Testis (tissue), 3 donors: ENCODE data around the gene MRM3. TPM values are rescaled to one million over a fixed set of nuclear protein-coding genes. Genes with fewer than 3 reads are reported as not detected.

Experiments
- DNase-seq: peaks from one replicate; pipeline ENCODE4 v3.0.0-alpha.2; 2019
- H3K27ac ChIP-seq, 2 donors: fragments of 200-600 bp; sonication (generic); one replicate each; pipeline ENCODE4 v1.5.1; 2019
- H3K27me3 ChIP-seq: fragments of 200-600 bp; sonication (generic); one replicate; pipeline ENCODE4 v1.5.1; 2019
- H3K36me3 ChIP-seq: fragments of 200-600 bp; sonication (generic); one replicate; pipeline ENCODE4 v1.5.1; 2017; ENCODE audit warnings: low read depth; ENCODE audit errors: missing control alignments
- H3K4me1 ChIP-seq: fragments of 200-600 bp; sonication (generic); one replicate; pipeline ENCODE4 v1.5.1; 2019
- H3K4me3 ChIP-seq, 2 donors: fragments of 200-600 bp; sonication (generic); one replicate each; pipeline ENCODE4 v1.5.1; 2017 to 2019
- H3K9me3 ChIP-seq: fragments of 200-600 bp; sonication (generic); one replicate; pipeline ENCODE4 v1.5.1; 2017
- CTCF ChIP-seq, 3 experiments: fragments of 450-650 bp in 2 of 3; fragments of 200-600 bp in 1 of 3; sonication (generic) in 1 of 3; IDR thresholded peaks; one replicate each; pipeline ENCODE4 v1.5.1; 2016 to 2019; ENCODE audit warnings: antibody characterized with exemption in 3 of 3, mild to moderate bottlenecking in 2 of 3, moderate library complexity in 1 of 3
- POLR2A ChIP-seq: fragments of 450-650 bp; IDR thresholded peaks from one replicate; pipeline ENCODE4 v1.6.1; 2017; ENCODE audit warnings: antibody characterized with exemption, mild to moderate bottlenecking, moderate library complexity
- WGBS, 2 donors: methylation state at CpG; one replicate each; pipeline ENCODE4 v1.1.5; 2018; 5-methylcytosine and 5-hydroxymethylcytosine counted together
- intact Hi-C: fragments of 100-400 bp; cut with DNase I; formaldehyde crosslinking; loops from one replicate; pipeline ENCODE4 v1.15.1; 2023; ENCODE audit warnings: low total_unique reads
- polyA plus RNA-seq: library from polyadenylated mRNA; stranded (reverse); fragments of 350-450 nt; fragmentation: Illumina TruSeq; extraction: RNeasy Lipid Tissue Mini Kit (QIAGEN cat#74804); gene quantifications from one replicate; pipeline ENCODE4 v1.2.3, GENCODE V29; 2014; ENCODE audit warnings: low read depth, low replicate concordance; ENCODE audit not compliant: insufficient read depth
- total RNA-seq, 2 donors: library from RNA; depleted of rRNA; stranded (reverse); fragments of >200 nt; gene quantifications; one replicate each; pipeline ENCODE4 v1.2.3, GENCODE V29; 2016

Gene MRM3
- total and polyA plus RNA-seq, 3 donors from 2014 or later = 26.0 to 33.1 (median 32.6) TPM

- Histone ChIP-seq H3K4me1 (peaks cover 3% of the 10 kb centered on the region), H3K27me3 (no peaks in the 10 kb centered on the region), H3K27ac (no peak overlapping the region), H3K9me3 (no peaks in the 10 kb centered on the region), H3K36me3 (no peaks in the 10 kb centered on the region), H3K4me3 (no peak overlapping the region)
- intact Hi-C loops = loop anchor here (5.0 kb wide), 1 partner anchor 187 kb away; no protein-coding TSS in a partner anchor
- 76 to 83% methylated on average over 8 to 9 of the region's 9 CpGs for WGBS, 2 donors
- DNase-seq = no peak
- TF ChIP-seq POLR2A = no peak
- TF ChIP-seq CTCF (IDR thresholded peaks at IDR 0.05) = no peak
Measured at GRCh38 chr17:795721-796120, 13.6 kb downstream of the MRM3 start.

DNA sequence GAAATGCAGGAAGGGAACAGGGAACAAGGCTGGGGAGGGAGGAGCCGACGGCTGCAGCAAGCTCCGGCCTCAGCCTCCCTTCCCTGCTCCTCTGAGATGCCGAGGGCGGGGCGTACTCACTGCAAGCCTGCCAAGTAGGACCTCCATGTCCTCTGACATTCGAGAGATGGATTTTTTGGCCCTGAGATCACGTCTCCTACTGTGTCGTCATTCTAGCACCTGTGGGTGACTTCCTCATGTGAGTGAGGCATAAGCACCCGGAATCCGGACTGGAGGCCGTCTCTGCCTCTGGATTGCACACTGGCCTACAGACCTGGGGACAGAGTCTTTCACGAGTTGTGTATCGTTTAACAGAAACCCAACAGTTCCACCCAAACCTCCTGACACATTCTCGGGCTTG is 14.5 kb downstream of the MRM3 start:
- Histone ChIP-seq H3K4me1 (peaks cover 3% of the 10 kb centered on the region), H3K27me3 (no peaks in the 10 kb centered on the region), H3K9me3 (no peaks in the 10 kb centered on the region), H3K27ac (no peak overlapping the region), H3K4me3 (no peak overlapping the region), H3K36me3 (no peaks in the 10 kb centered on the region)
- intact Hi-C loops = loop anchor here (5.0 kb wide), 1 partner anchor 186 kb away; no protein-coding TSS in a partner anchor
- no peak for DNase-seq
- WGBS, 2 donors = 87 to 90% methylated on average over 6 to 15 of the region's 15 CpGs
- TF ChIP-seq CTCF (IDR thresholded peaks at IDR 0.05) (no peak), POLR2A (no peak)

DNA sequence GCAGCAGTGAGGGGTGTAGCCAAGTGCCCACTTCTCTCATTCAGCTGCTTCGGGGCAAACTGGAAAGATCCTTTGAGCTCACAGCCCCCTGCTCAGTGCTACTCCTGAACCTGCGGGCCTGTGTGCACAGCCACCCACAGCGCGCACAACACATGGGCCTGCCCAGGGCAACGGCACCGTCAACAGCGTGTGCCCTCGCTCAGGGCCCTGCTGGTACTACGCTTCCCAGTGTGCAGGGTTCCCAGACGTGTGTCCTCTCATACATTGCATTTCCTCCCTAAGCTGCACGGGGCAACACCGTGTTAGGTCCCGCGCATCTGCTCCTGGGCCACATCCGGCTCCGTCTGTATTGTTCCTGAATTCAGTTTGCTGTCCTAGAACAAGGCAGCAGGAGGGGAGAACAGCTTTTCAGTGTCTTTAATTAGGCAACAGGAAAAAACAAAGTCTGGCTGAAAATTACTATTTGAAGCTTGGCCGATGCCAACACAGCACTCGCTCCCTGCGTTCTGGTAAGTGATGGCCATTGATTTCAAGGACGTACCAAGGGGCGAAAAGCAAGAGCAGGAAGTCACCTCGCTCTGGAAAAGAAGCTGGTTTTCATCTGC is 15.2 kb downstream of the MRM3 start:
- no peak overlapping the region for H3K27ac ChIP-seq
- no peak for DNase-seq
- TF ChIP-seq CTCF (IDR thresholded peaks at IDR 0.05) = no peak
- TF ChIP-seq POLR2A = no peak
- H3K9me3 ChIP-seq = no peaks in the 10 kb centered on the region
- H3K36me3 ChIP-seq = no peaks in the 10 kb centered on the region
- H3K4me1 ChIP-seq = peaks cover 3% of the 10 kb centered on the region
- intact Hi-C loops = loop anchor here (5.0 kb wide), 1 partner anchor 185 kb away; no protein-coding TSS in a partner anchor
- no peak overlapping the region for H3K4me3 ChIP-seq
- no peaks in the 10 kb centered on the region for H3K27me3 ChIP-seq
- WGBS, 2 donors = 78 to 89% methylated on average over 22 of the region's 22 CpGs

GRCh38 chr17:798246-798645 is 16.1 kb downstream of the MRM3 start:
- no peak overlapping the region for H3K4me3 ChIP-seq
- H3K9me3 ChIP-seq = no peaks in the 10 kb centered on the region
- TF ChIP-seq CTCF (IDR thresholded peaks at IDR 0.05) (no peak), POLR2A (no peak)
- DNase-seq = no peak
- peaks cover 3% of the 10 kb centered on the region for H3K4me1 ChIP-seq
- H3K27ac ChIP-seq = no peak overlapping the region
- WGBS, 2 donors = 72 to 77% methylated on average over 11 of the region's 11 CpGs
- no peaks in the 10 kb centered on the region for H3K27me3 ChIP-seq
- no peaks in the 10 kb centered on the region for H3K36me3 ChIP-seq
- intact Hi-C loops = loop anchor here (5.0 kb wide), 1 partner anchor 184 kb away; no protein-coding TSS in a partner anchor

GRCh38 chr17:799261-799660 is 17.1 kb downstream of the MRM3 start:
- Histone ChIP-seq H3K27me3 (no peaks in the 10 kb centered on the region), H3K4me3 (no peak overlapping the region), H3K36me3 (no peaks in the 10 kb centered on the region), H3K9me3 (no peaks in the 10 kb centered on the region), H3K27ac (no peak overlapping the region), H3K4me1 (no peaks in the 10 kb centered on the region)
- 88 to 90% methylated on average over 10 to 11 of the region's 11 CpGs for WGBS, 2 donors
- no peak for DNase-seq
- intact Hi-C loops = loop anchor here (5.0 kb wide), 1 partner anchor 183 kb away; no protein-coding TSS in a partner anchor
- TF ChIP-seq CTCF (IDR thresholded peaks at IDR 0.05) = no peak
- TF ChIP-seq POLR2A = no peak
